Thyroid gland (tissue), 4 donors: ENCODE results near the gene CRB1. TPM values are rescaled to one million over a fixed set of nuclear protein-coding genes. Genes with fewer than 3 reads are reported as not detected.
"Not testable (repeated sequence)": the region's sequence is repeated elsewhere in the genome, so short reads cannot be mapped to it uniquely, and the experiment has no call there.

Experiments used
- DNase-seq, 2 donors: peaks; one replicate each; pipeline ENCODE4 v3.0.0-alpha.2; 2019
- H3K27ac ChIP-seq, 3 donors: fragments of 200-600 bp; sonication (generic); 1 replicate in 2 of 3; 2 replicates in 1 of 3; pipeline ENCODE4 v1.5.1; 2016 to 2019; ENCODE audit warnings: mild to moderate bottlenecking in 1 of 3, moderate library complexity in 1 of 3
- H3K27me3 ChIP-seq: fragments of 200-600 bp; sonication (generic); one replicate; pipeline ENCODE4 v1.5.1; 2019
- H3K36me3 ChIP-seq, 2 donors: fragments of 200-600 bp; sonication (generic); one replicate each; pipeline ENCODE4 v1.5.1; 2016 to 2019
- H3K4me1 ChIP-seq, 2 donors: fragments of 200-600 bp; sonication (generic); one replicate each; pipeline ENCODE4 v1.5.1; 2017 to 2019
- H3K4me3 ChIP-seq, 3 donors: fragments of 200-600 bp; sonication (generic); replicated peaks in 1 of 3; 1 replicate in 2 of 3; 2 replicates in 1 of 3; pipeline ENCODE4 v1.5.1; 2016; ENCODE audit warnings: mild to moderate bottlenecking in 1 of 3
- H3K9me3 ChIP-seq: fragments of 200-600 bp; sonication (generic); one replicate; pipeline ENCODE4 v1.5.1; 2017
- CTCF ChIP-seq, 6 experiments: fragments of 200-600 bp in 3 of 6; fragments of 450-650 bp in 3 of 6; sonication (generic) in 3 of 6; IDR thresholded peaks; one replicate each; pipeline ENCODE4 v1.5.1; 2016 to 2019; ENCODE audit warnings: antibody characterized with exemption in 6 of 6, mild to moderate bottlenecking in 2 of 6, inconsistent platforms in 1 of 6, moderate library complexity in 1 of 6
- POLR2A ChIP-seq, 2 donors: fragments of 450-650 bp; IDR thresholded peaks; one replicate each; pipeline ENCODE4 v1.6.1; 2017; ENCODE audit warnings: antibody characterized with exemption in 2 of 2, mild to moderate bottlenecking in 2 of 2, moderate library complexity in 1 of 2
- WGBS, 2 donors: methylation state at CpG; one replicate each; pipeline ENCODE4 v1.1.5; 2017; 5-methylcytosine and 5-hydroxymethylcytosine counted together
- intact Hi-C: fragments of 100-400 bp; cut with DNase I; formaldehyde crosslinking; loops from one replicate; pipeline ENCODE4 v1.15.1; 2023
- total RNA-seq, 4 donors: library from RNA; depleted of rRNA; stranded (reverse); fragments of >200 nt; gene quantifications; one replicate each; pipeline ENCODE4 v1.2.3, GENCODE V29; 2016

The CRB1 gene
- total RNA-seq, 4 donors from 2014 or later = 0.21 to 6.7 (median 0.22) TPM; not detected in 1

- Histone ChIP-seq H3K36me3 (no peaks in the 10 kb centered on the region), H3K9me3 (no peaks in the 10 kb centered on the region), H3K27me3 (no peaks in the 10 kb centered on the region), H3K4me3 (no peak overlapping the region), H3K27ac (no peak overlapping the region), H3K4me1 (peaks cover 10 to 13% of the 10 kb centered on the region in 2 donors)
- WGBS, 2 donors = 80 to 83% methylated on average over 3 of the region's 3 CpGs
- no peak for TF ChIP-seq POLR2A (IDR thresholded peaks at IDR 0.05)
- TF ChIP-seq CTCF (IDR thresholded peaks at IDR 0.05) = no peak
- intact Hi-C loops = no loop called here
- no peak for DNase-seq
Measured at GRCh38 chr1:197394831-197395608, 127.0 kb downstream of the CRB1 start.

GRCh38 chr1:197397895-197398294 lies 129.8 kb downstream of the CRB1 start:
- Histone ChIP-seq H3K36me3 (no peaks in the 10 kb centered on the region), H3K9me3 (no peaks in the 10 kb centered on the region), H3K27me3 (no peaks in the 10 kb centered on the region), H3K4me1 (no peaks in the 10 kb centered on the region), H3K27ac (no peak overlapping the region), H3K4me3 (no peak overlapping the region)
- WGBS, 2 donors = 96 to 98% methylated on average over 1 of the region's 1 CpG
- TF ChIP-seq CTCF (IDR thresholded peaks at IDR 0.05) = no peak
- DNase-seq = no peak
- intact Hi-C loops = no loop called here

- Histone ChIP-seq H3K4me1 (no peaks in the 10 kb centered on the region), H3K27ac (no peak overlapping the region), H3K27me3 (no peaks in the 10 kb centered on the region), H3K4me3 (no peak overlapping the region), H3K36me3 (no peaks in the 10 kb centered on the region), H3K9me3 (no peaks in the 10 kb centered on the region)
- TF ChIP-seq POLR2A (IDR thresholded peaks at IDR 0.05) (no peak), CTCF (IDR thresholded peaks at IDR 0.05) (peak in 4 of 6 experiments; percentile 28 to 78 (median 64))
- 29 to 32% methylated on average over 4 of the region's 4 CpGs for WGBS, 2 donors
- DNase-seq = peak; percentile 17 to 19
- intact Hi-C loops = no loop called here
Measured at GRCh38 chr1:197399755-197400521, 131.9 kb downstream of the CRB1 start.

DNA sequence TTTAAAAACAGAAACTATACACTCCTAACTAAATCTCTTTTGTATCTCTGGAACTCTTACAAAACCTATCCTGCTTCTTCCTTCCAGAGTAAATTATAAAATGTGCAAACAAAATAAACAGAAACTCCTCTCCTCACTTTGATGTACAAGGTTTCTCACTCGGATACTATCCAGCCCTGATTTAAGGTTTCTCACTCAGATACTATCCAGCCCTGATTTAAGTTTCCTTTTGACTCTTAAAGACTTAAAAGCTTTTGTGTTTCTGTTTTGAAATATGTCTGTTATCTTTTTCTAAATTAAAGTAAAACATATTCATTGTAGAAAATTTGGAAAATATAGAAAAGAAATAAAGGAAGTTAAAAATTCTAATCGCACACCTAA lies 132.5 kb downstream of the CRB1 start:
- Histone ChIP-seq H3K9me3 (no peaks in the 10 kb centered on the region), H3K4me1 (no peaks in the 10 kb centered on the region), H3K36me3 (no peaks in the 10 kb centered on the region), H3K27me3 (no peaks in the 10 kb centered on the region), H3K4me3 (no peak overlapping the region), H3K27ac (no peak overlapping the region)
- intact Hi-C loops = no loop called here
- no peak for TF ChIP-seq POLR2A (IDR thresholded peaks at IDR 0.05)
- WGBS, 2 donors = 87 to 92% methylated on average over 2 of the region's 2 CpGs
- DNase-seq = no peak

- WGBS, 2 donors = 97 to 98% methylated on average over 2 of the region's 2 CpGs
- DNase-seq = no peak
- H3K36me3 ChIP-seq = no peaks in the 10 kb centered on the region
- intact Hi-C loops = no loop called here
- H3K4me3 ChIP-seq = no peak overlapping the region
- no peak overlapping the region for H3K27ac ChIP-seq
- TF ChIP-seq POLR2A (IDR thresholded peaks at IDR 0.05) = no peak
- no peak for TF ChIP-seq CTCF (IDR thresholded peaks at IDR 0.05)
- no peaks in the 10 kb centered on the region for H3K27me3 ChIP-seq
- no peaks in the 10 kb centered on the region for H3K9me3 ChIP-seq
- H3K4me1 ChIP-seq = no peaks in the 10 kb centered on the region
Measured at GRCh38 chr1:197402189-197402588, 134.1 kb downstream of the CRB1 start.

GRCh38 chr1:197404774-197405173 lies 136.7 kb downstream of the CRB1 start:
- H3K27me3 ChIP-seq, intact Hi-C loops, DNase-seq, H3K27ac ChIP-seq, H3K36me3 ChIP-seq, H3K9me3 ChIP-seq, H3K4me1 ChIP-seq, H3K4me3 ChIP-seq: not testable (repeated sequence)
- 97 to 98% methylated on average over 8 of the region's 8 CpGs for WGBS, 2 donors

GRCh38 chr1:197405614-197406013 lies 137.6 kb downstream of the CRB1 start:
- H3K4me1 ChIP-seq, H3K4me3 ChIP-seq, H3K36me3 ChIP-seq, H3K9me3 ChIP-seq, DNase-seq, intact Hi-C loops, H3K27ac ChIP-seq, H3K27me3 ChIP-seq: not testable (repeated sequence)
- WGBS, 2 donors = 96 to 100% methylated on average over 2 to 13 of the region's 28 CpGs
